ENCODE data around the gene USP3. TPM values are rescaled to one million over a fixed set of nuclear protein-coding genes. Genes with fewer than 3 reads are reported as not detected.

USP3 gene
- total and polyA plus RNA-seq, 3 donors from 2014 or later = 23.2 to 43.1 (median 38.5) TPM

GRCh38 chr15:63469984-63470383 lies 34.4 kb upstream of the USP3 start:
- 96 to 98% methylated on average over 2 of the region's 2 CpGs for WGBS, 2 donors
- TF ChIP-seq POLR2A (IDR thresholded peaks at IDR 0.05) (no peak), CTCF (IDR thresholded peaks at IDR 0.05) (no peak)

GRCh38 chr15:63473007-63473748 lies 31.2 kb upstream of the USP3 start:
- Histone ChIP-seq H3K27ac (no peak overlapping the region), H3K27me3 (no peaks in the 10 kb centered on the region), H3K4me1 (peaks cover 10% of the 10 kb centered on the region), H3K36me3 (ENCODE audit: low read depth, missing control alignments) (no peaks in the 10 kb centered on the region), H3K9me3 (no peaks in the 10 kb centered on the region), H3K4me3 (no peak overlapping the region)
- no peak for DNase-seq
- TF ChIP-seq CTCF (IDR thresholded peaks at IDR 0.05) (no peak), POLR2A (IDR thresholded peaks at IDR 0.05) (no peak)
- 89 to 93% methylated on average over 9 of the region's 9 CpGs for WGBS, 2 donors
- intact Hi-C loops (cut with DNase I; ENCODE audit: low total_unique reads) = no loop called here

More at GRCh38 chr15:63469984-63470383, 34.4 kb upstream of the USP3 start:
- Histone ChIP-seq H3K9me3 (no peaks in the 10 kb centered on the region), H3K4me1 (peaks cover 10% of the 10 kb centered on the region), H3K4me3 (no peak overlapping the region), H3K36me3 (ENCODE audit: low read depth, missing control alignments) (no peaks in the 10 kb centered on the region), H3K27me3 (no peaks in the 10 kb centered on the region), H3K27ac (no peak overlapping the region)
- DNase-seq = no peak
- intact Hi-C loops (cut with DNase I; ENCODE audit: low total_unique reads) = no loop called here

DNA sequence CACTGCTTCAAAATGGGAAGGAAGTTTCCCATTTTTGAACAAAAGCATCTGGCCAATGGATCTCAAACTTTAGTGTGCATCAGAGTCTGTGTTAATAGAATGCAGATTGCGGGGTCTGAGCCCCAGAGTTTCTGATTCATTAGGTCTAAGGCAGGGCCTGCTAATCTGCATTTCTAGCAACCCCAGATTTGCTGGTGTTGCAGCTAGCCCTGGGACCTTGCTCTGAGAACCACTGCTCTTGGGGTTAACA lies 30.7 kb upstream of the USP3 start:
- no peaks in the 10 kb centered on the region for H3K27me3 ChIP-seq
- no peak overlapping the region for H3K4me3 ChIP-seq
- peaks cover 10% of the 10 kb centered on the region for H3K4me1 ChIP-seq
- TF ChIP-seq CTCF (IDR thresholded peaks at IDR 0.05) = no peak
- no peak for TF ChIP-seq POLR2A (IDR thresholded peaks at IDR 0.05)
- WGBS, 2 donors = 86 to 100% methylated on average over 1 of the region's 1 CpG
- no peak for DNase-seq
- no peaks in the 10 kb centered on the region for H3K9me3 ChIP-seq
- intact Hi-C loops (cut with DNase I; ENCODE audit: low total_unique reads) = no loop called here
- no peaks in the 10 kb centered on the region for H3K36me3 ChIP-seq (ENCODE audit: low read depth, missing control alignments)
- H3K27ac ChIP-seq = no peak overlapping the region

DNA sequence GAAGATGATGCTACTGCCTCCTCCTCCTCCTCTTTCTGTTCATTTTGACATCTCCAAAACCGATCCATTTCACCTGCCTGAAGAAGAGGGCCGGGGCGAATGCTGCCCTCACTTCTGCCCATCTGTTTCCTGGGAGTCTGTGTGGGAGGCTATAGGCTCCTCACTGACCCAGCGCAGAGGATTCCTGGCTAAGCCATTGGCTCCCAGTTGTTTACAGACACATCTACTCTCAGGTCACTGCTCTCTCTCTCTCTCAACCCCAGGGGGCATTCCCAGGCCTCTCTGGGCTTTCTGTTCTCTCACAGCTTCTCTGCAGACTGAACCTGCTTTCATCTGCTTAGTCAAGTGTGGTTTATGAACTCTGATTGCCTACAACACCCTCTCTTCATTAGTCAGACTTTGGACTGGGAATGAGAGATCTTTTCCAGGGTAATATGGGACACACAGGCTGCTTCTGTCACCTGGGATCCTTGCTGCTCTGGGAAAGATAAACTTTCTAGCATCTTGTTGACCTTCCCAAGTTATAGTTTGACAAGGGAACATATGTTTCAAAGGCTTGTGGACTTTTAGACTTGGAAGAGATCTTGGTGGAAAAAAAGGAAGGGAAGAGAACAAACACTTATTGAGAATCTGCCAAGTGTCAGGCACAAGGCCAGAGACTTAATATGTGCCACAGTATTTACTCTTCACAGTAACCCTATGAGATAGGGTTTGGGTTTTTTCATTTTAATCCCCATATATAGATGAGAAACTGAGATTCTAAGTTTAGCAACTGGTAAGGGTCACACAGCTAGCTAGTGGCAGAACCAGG lies 30.2 kb upstream of the USP3 start:
- Histone ChIP-seq H3K4me3 (no peak overlapping the region), H3K27ac (no peak overlapping the region), H3K9me3 (no peaks in the 10 kb centered on the region), H3K4me1 (peaks cover 10% of the 10 kb centered on the region), H3K27me3 (no peaks in the 10 kb centered on the region), H3K36me3 (ENCODE audit: low read depth, missing control alignments) (no peaks in the 10 kb centered on the region)
- no peak for DNase-seq
- TF ChIP-seq POLR2A (IDR thresholded peaks at IDR 0.05) = no peak
- TF ChIP-seq CTCF (IDR thresholded peaks at IDR 0.05) = no peak
- intact Hi-C loops (cut with DNase I; ENCODE audit: low total_unique reads) = no loop called here
- 49 to 65% methylated on average over 4 of the region's 4 CpGs for whole genome bisulfite sequencing, 2 donors

Data from testis (tissue), 3 donors.